ENCODE data around the gene ACIN1. TPM values are rescaled to one million over a fixed set of nuclear protein-coding genes. Genes with fewer than 3 reads are reported as not detected.

Gene ACIN1
- total and polyA plus RNA-seq, 3 donors from 2014 or later, result 151 to 216 (median 209) TPM

DNA sequence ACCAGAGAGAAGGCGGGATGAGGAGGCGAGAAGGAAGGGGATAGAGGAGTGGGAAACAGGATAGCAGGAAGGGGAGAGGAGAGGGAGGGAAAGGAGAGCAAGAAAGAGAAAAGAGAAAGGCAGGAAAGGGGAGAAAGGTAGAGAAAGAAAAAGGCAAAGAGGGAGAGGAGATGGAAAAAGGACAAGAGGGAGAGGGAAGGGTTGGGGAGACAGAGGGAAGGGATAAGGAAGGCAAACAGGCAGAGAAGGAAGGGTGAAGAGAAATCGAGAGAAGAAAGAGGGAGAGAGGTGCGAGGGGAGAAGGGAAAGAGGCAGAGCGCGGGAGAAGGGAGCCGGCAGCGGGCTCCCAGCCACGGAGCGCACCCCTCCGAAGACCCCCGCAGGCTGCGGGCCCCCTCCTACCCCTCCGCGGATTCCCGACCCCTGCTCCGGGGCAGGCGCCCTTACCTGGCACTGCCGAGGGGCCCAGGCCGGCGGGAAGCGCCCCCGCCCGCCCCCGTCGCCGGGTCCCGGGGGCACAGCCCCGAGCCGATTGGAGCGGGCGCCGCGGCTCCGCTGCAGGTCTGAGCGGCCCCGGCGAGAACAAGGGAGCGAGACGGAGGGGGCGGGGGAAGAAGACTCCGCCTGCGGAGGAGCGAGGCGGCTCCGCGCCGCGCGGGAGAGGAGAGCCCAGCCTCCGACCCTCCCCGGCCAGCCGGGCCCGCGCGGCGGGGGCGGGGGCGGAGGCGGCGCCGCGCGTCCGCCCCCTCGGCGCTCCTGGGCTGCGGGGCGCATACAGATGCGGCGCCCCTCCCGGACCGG is 37.8 kb downstream of the ACIN1 start, which contains the start of gene CDH24:
Gene CDH24, minus strand, starts transcription at position 565 of the 801 bp plus-strand sequence. CDS start 1,787 bp downstream, outside the sequence.
- intact Hi-C loops (cut with DNase I; ENCODE audit: low total_unique reads), result loop anchor here (5.0 kb wide), 1 partner anchor 70 kb away; no protein-coding TSS in a partner anchor
- peak; percentile 75 for DNase-seq
- Histone ChIP-seq H3K27me3 (no peaks in the 10 kb centered on the region), H3K36me3 (ENCODE audit: low read depth, missing control alignments) (no peaks in the 10 kb centered on the region), H3K4me1 (peaks cover 13% of the 10 kb centered on the region), H3K9me3 (no peaks in the 10 kb centered on the region), H3K27ac (peak within 1 kb of the TSS in 1 of 2 donors; percentile 59), H3K4me3 (peak within 1 kb of the TSS; percentile 68 to 70)
- no peak for TF ChIP-seq POLR2A (IDR thresholded peaks at IDR 0.05)
- TF ChIP-seq, protein P1, sequence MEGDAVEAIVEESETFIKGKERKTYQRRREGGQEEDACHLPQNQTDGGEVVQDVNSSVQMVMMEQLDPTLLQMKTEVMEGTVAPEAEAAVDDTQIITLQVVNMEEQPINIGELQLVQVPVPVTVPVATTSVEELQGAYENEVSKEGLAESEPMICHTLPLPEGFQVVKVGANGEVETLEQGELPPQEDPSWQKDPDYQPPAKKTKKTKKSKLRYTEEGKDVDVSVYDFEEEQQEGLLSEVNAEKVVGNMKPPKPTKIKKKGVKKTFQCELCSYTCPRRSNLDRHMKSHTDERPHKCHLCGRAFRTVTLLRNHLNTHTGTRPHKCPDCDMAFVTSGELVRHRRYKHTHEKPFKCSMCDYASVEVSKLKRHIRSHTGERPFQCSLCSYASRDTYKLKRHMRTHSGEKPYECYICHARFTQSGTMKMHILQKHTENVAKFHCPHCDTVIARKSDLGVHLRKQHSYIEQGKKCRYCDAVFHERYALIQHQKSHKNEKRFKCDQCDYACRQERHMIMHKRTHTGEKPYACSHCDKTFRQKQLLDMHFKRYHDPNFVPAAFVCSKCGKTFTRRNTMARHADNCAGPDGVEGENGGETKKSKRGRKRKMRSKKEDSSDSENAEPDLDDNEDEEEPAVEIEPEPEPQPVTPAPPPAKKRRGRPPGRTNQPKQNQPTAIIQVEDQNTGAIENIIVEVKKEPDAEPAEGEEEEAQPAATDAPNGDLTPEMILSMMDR (IDR thresholded peaks at IDR 0.05), result no peak
- 4 to 8% methylated on average over 16 to 33 of the region's 73 CpGs for WGBS, 2 donors

DNA sequence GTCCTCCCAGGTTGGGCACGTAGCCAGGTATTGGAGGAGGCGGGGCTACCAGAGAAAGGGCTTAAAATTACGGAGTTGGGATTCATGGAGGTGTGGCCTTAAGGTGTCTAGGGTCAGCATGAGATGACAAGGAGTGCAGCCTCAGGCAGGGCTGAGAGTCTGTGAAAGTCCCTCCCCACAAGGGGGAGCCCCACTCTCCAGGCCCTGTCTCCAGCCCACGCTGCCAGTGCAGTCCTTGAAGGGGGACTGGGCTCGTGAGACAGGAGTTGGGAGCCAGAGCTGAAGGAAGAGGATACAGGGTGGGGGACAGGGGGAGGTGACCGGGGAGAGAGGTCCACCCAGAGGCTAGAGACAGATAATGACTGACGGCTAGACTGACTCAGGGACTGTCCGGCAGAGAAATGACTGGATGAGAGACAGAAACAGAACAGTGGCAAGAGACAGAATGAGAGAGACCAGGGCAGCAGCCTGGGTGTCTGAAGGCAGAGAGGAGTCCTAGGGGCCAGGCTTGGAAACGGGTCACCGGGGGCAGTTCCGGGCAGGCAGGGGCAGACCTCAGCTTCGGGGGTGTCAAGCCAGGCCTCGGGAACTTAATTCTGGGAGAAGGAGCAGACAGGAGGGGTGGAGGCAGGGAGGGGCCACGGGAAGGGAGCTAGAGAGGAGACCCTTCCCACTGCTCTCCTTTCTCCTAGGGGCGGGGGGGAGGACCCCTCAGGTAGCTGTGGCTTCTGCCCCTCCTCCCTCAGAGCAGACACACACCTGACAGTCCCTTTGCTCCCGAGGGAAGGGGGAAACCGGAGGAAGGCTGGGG is 38.6 kb downstream of the ACIN1 start:
- Histone ChIP-seq H3K9me3 (no peaks in the 10 kb centered on the region), H3K4me3 (peak overlapping the region in 1 of 2 donors; percentile 70), H3K27ac (no peak overlapping the region), H3K36me3 (ENCODE audit: low read depth, missing control alignments) (no peaks in the 10 kb centered on the region), H3K4me1 (peaks cover 10% of the 10 kb centered on the region), H3K27me3 (no peaks in the 10 kb centered on the region)
- DNase-seq, result peak; percentile 71
- WGBS, 2 donors, result 12 to 17% methylated on average over 16 to 17 of the region's 17 CpGs
- intact Hi-C loops (cut with DNase I; ENCODE audit: low total_unique reads), result loop anchor here (5.0 kb wide), 1 partner anchor 69 kb away; no protein-coding TSS in a partner anchor
- TF ChIP-seq, protein P1 (IDR thresholded peaks at IDR 0.05), result peak; percentile 28 to 53 (median 52)
- TF ChIP-seq POLR2A (IDR thresholded peaks at IDR 0.05), result no peak

DNA sequence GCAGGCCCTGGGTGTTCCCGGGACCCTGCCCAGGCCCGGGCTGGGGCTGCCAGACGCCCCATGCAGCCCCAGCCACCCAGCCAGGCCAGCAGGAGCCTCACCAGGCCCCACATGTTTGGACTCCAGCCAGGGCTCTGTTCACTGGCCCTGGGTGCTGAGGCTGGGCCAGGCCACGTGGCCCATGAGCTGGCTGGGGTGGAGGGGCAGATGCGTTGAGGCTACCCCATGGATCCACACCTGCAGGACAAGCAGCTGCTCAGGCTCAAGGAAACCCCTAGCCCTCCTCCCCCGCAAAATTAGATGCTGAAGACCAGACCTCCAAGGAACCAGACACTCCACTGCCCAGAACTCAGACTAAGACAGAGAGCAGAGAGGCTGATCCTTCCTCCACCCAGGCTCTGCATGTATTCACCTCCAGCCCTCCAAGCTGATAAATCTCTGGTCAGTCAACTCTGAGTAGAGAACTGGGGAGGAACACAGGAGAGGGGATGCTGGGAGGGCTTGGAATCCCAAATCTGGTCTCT is 39.3 kb downstream of the ACIN1 start:
- Histone ChIP-seq H3K36me3 (ENCODE audit: low read depth, missing control alignments) (no peaks in the 10 kb centered on the region), H3K9me3 (no peaks in the 10 kb centered on the region), H3K4me1 (peaks cover 10% of the 10 kb centered on the region), H3K27me3 (no peaks in the 10 kb centered on the region), H3K27ac (no peak overlapping the region), H3K4me3 (no peak overlapping the region)
- WGBS, 2 donors, result 60 to 63% methylated on average over 1 to 6 of the region's 6 CpGs
- DNase-seq, result no peak
- intact Hi-C loops (cut with DNase I; ENCODE audit: low total_unique reads), result loop anchor here (5.0 kb wide), 1 partner anchor 68 kb away; no protein-coding TSS in a partner anchor
- TF ChIP-seq, protein P1 (IDR thresholded peaks at IDR 0.05), result no peak

DNA sequence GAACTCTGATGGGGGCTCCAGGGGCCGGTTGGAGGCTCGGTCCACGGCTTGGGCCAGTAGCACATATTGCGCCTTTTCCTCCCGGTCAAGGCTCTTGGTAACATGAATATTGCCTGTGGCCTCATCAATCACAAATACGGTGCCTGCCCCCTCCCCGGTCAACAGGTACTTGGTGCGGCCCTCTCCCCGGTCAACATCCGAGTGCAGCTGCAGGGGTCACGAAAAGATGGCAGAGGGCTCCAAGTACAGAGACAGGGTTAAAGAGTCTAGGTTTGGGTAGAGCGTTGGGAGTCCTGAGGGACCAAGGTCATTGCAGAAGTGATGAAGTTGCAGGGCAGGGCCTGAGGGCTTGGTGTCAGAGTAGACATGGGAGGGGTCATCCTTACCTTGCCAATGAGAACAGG is 39.8 kb downstream of the ACIN1 start:
- Histone ChIP-seq H3K9me3 (no peaks in the 10 kb centered on the region), H3K27ac (no peak overlapping the region), H3K27me3 (no peaks in the 10 kb centered on the region), H3K4me3 (no peak overlapping the region), H3K36me3 (ENCODE audit: low read depth, missing control alignments) (no peaks in the 10 kb centered on the region), H3K4me1 (peaks cover 10% of the 10 kb centered on the region)
- DNase-seq, result no peak
- intact Hi-C loops (cut with DNase I; ENCODE audit: low total_unique reads), result loop anchor here (5.0 kb wide), 1 partner anchor 68 kb away; no protein-coding TSS in a partner anchor
- TF ChIP-seq, protein P1 (IDR thresholded peaks at IDR 0.05), result no peak
- no peak for TF ChIP-seq POLR2A (IDR thresholded peaks at IDR 0.05)
- WGBS, 2 donors, result 94 to 97% methylated on average over 12 of the region's 12 CpGs

Measured in testis (tissue), 3 donors.